ENCODE results near the gene RFPL3. TPM values are rescaled to one million over a fixed set of nuclear protein-coding genes. Genes with fewer than 3 reads are reported as not detected.

RFPL3 gene
- total RNA-seq, 1 experiment from 2014 or later: not detected

GRCh38 chr22:32404021-32404420 lies 46.4 kb downstream of the RFPL3 start:
- Histone ChIP-seq H3K79me2 (ENCODE audit: low read length) (peaks cover 6% of the 10 kb centered on the region; the same call in 1 of the 2 replicates), H3K9me2 (replicated peaks; ENCODE audit: low read length) (no peaks in the 10 kb centered on the region), H3K27me3 (ENCODE audit: low read length) (no peaks in the 10 kb centered on the region), H3K36me3 (ENCODE audit: low read depth, low read length) (peaks cover 48% of the 10 kb centered on the region), H3F3A (ENCODE audit: low read length, unreplicated experiment) (no peaks in the 10 kb centered on the region), H2AFZ (ENCODE audit: low read length) (no peak overlapping the region), H3K9ac (ENCODE audit: low read length) (no peak overlapping the region), H3K9me3 (ENCODE audit: low read length) (no peaks in the 10 kb centered on the region), H3K4me1 (ENCODE audit: insufficient read depth, low read length) (no peaks in the 10 kb centered on the region), H3K4me2 (ENCODE audit: low read length) (no peak overlapping the region), H3K4me3 (ENCODE audit: low read length) (no peak overlapping the region), H4K20me1 (ENCODE audit: low read length) (no peaks in the 10 kb centered on the region), H3K27ac (ENCODE audit: low read length) (no peak overlapping the region)
- ChIA-PET POLR2A (ENCODE audit: unreplicated experiment) (interaction anchor here (0.6 kb wide), 1 partner anchor 19 kb away, joined by 5 read pairs; no protein-coding TSS in a partner anchor), CTCF (no interaction called here)
- no peak for DNase-seq
- intact Hi-C loops (cut with micrococcal nuclease): no loop called here
- TF ChIP-seq EZH2 (IDR thresholded peaks at IDR 0.05; ENCODE audit: low read length, unreplicated experiment): no peak
- TF ChIP-seq EZH2phosphoT487 (IDR thresholded peaks at IDR 0.05; ENCODE audit: borderline replicate concordance, low read length): no peak
- TF ChIP-seq CTCF (conservative IDR thresholded peaks at IDR 0.05; ENCODE audit: low read depth, low read length): no peak
- ATAC-seq: no peak
- no TSS peak for BruUV-seq (replicated peaks)

GRCh38 chr22:32407312-32407711 lies 49.6 kb downstream of the RFPL3 start:
- no peak for DNase-seq
- H3K79me2 ChIP-seq (ENCODE audit: low read length): peaks cover 37% of the 10 kb centered on the region
- no peak overlapping the region for H2AFZ ChIP-seq (ENCODE audit: low read length)
- no peak overlapping the region for H3K27ac ChIP-seq (ENCODE audit: low read length)
- H3K9me2 ChIP-seq (replicated peaks; ENCODE audit: low read length): no peaks in the 10 kb centered on the region
- no peak for TF ChIP-seq CTCF (conservative IDR thresholded peaks at IDR 0.05; ENCODE audit: low read depth, low read length)
- no peak for TF ChIP-seq EZH2 (IDR thresholded peaks at IDR 0.05; ENCODE audit: low read length, unreplicated experiment)
- no peak for TF ChIP-seq EZH2phosphoT487 (IDR thresholded peaks at IDR 0.05; ENCODE audit: borderline replicate concordance, low read length)
- POLR2A ChIA-PET (ENCODE audit: unreplicated experiment): no interaction called here
- no peak overlapping the region for H3K9ac ChIP-seq (ENCODE audit: low read length)
- no peak overlapping the region for H3K4me3 ChIP-seq (ENCODE audit: low read length)
- no peak for ATAC-seq
- BruUV-seq (replicated peaks): no TSS peak
- H3K27me3 ChIP-seq (ENCODE audit: low read length): no peaks in the 10 kb centered on the region
- peaks cover 9% of the 10 kb centered on the region; the same call in 1 of the 2 replicates for H4K20me1 ChIP-seq (ENCODE audit: low read length)
- peaks cover 12% of the 10 kb centered on the region for H3K4me1 ChIP-seq (ENCODE audit: insufficient read depth, low read length)
- no peaks in the 10 kb centered on the region for H3K9me3 ChIP-seq (ENCODE audit: low read length)
- CTCF ChIA-PET: no interaction called here
- peaks cover 32% of the 10 kb centered on the region; the same call in 1 of the 2 replicates for H3K36me3 ChIP-seq (ENCODE audit: low read depth, low read length)
- no peaks in the 10 kb centered on the region for H3F3A ChIP-seq (ENCODE audit: low read length, unreplicated experiment)
- H3K4me2 ChIP-seq (ENCODE audit: low read length): no peak overlapping the region
- intact Hi-C loops (cut with micrococcal nuclease): no loop called here

GRCh38 chr22:32407936-32408335 lies 50.3 kb downstream of the RFPL3 start:
- Histone ChIP-seq H3F3A (ENCODE audit: low read length, unreplicated experiment) (no peaks in the 10 kb centered on the region), H3K79me2 (ENCODE audit: low read length) (peaks cover 37% of the 10 kb centered on the region), H3K27ac (ENCODE audit: low read length) (no peak overlapping the region), H3K9me3 (ENCODE audit: low read length) (no peaks in the 10 kb centered on the region), H4K20me1 (ENCODE audit: low read length) (peaks cover 9% of the 10 kb centered on the region; the same call in 1 of the 2 replicates), H2AFZ (ENCODE audit: low read length) (no peak overlapping the region), H3K36me3 (ENCODE audit: low read depth, low read length) (peaks cover 32% of the 10 kb centered on the region; the same call in 1 of the 2 replicates), H3K4me1 (ENCODE audit: insufficient read depth, low read length) (peaks cover 16% of the 10 kb centered on the region), H3K9ac (ENCODE audit: low read length) (no peak overlapping the region), H3K4me3 (ENCODE audit: low read length) (no peak overlapping the region), H3K4me2 (ENCODE audit: low read length) (no peak overlapping the region), H3K9me2 (replicated peaks; ENCODE audit: low read length) (no peaks in the 10 kb centered on the region), H3K27me3 (ENCODE audit: low read length) (no peaks in the 10 kb centered on the region)
- intact Hi-C loops (cut with micrococcal nuclease): no loop called here
- ChIA-PET CTCF (no interaction called here), POLR2A (ENCODE audit: unreplicated experiment) (no interaction called here)
- no peak for DNase-seq
- TF ChIP-seq EZH2phosphoT487 (IDR thresholded peaks at IDR 0.05; ENCODE audit: borderline replicate concordance, low read length) (no peak), CTCF (conservative IDR thresholded peaks at IDR 0.05; ENCODE audit: low read depth, low read length) (no peak), EZH2 (IDR thresholded peaks at IDR 0.05; ENCODE audit: low read length, unreplicated experiment) (no peak)
- no peak for ATAC-seq
- BruUV-seq (replicated peaks): no TSS peak
